AML-193 (cell line): ENCODE measurements around the gene RHOC.

Experiments used
- DNase-seq, 2 experiments: peaks; one replicate each; lab custom pipeline; 2025; lab: John Stamatoyannopoulos, UW

The RHOC gene

DNA sequence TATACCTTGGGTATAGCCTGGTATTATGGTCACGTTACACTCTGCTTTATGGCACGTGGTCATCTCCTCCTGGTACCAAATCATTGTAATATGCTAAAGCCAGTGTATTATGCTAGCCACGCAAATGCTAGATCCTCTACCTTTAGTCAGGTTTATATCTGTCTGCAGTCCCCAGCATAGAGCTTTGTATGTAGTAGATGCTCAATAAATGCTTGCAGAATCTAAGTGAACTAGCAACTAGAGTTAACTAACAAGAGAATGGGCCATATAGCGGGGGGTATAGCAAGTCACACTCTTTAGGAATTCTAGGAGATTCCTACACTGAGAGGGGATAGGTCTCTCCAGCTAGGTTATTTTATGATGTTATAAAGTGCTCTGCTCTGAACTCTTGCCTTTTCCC lies 29.4 kb downstream of the RHOC start:
- DNase-seq = no peak

DNA sequence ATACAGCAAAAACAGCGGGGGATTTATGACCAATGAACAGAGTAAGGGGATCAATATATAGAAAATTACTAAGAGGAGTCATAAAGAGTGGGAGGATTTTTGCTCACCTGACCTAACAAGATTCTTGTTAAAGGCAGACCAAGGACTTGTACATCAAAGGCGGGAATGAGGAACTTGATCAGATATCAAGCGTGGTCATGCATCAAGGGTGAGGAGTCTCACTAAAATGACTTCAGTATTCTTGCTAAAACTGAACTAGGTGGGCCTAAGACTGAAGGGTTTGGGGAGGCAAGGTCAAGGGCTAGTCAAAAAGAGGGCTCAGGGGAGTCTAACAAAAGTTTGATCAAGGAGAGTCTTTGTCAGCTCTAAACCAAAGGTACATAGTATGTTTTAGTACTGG lies 30.4 kb downstream of the RHOC start:
- no peak for DNase-seq

DNA sequence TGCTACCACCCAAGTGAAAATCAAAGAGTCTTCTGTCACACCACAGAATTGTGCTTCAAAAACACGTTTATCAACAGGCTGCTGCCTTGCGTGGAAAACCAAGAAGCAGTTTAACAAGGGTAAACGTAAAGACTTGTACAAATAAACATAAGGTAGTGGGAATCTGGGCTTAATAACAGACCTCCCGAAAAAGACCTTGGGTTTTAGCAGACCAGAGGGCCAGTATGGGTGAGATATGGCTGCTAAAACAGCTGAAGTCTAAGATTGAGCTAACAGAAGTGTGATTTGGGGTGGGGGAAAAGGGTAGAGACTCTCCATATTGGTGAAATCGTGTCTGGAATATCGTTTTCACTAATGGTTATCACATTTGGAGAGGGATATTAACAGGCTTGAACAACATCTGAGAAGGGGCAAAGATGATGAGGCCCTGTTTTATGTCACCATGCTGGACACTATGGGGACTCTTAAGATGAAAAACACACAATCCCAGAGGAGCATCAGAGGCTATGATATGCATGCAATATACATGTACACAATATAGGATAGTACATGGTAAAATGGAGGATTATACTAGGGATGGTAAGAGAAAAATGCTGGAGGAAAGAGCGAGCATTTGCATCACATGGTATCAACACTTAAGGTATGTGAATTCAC lies 31.1 kb downstream of the RHOC start:
- no peak for DNase-seq

DNA sequence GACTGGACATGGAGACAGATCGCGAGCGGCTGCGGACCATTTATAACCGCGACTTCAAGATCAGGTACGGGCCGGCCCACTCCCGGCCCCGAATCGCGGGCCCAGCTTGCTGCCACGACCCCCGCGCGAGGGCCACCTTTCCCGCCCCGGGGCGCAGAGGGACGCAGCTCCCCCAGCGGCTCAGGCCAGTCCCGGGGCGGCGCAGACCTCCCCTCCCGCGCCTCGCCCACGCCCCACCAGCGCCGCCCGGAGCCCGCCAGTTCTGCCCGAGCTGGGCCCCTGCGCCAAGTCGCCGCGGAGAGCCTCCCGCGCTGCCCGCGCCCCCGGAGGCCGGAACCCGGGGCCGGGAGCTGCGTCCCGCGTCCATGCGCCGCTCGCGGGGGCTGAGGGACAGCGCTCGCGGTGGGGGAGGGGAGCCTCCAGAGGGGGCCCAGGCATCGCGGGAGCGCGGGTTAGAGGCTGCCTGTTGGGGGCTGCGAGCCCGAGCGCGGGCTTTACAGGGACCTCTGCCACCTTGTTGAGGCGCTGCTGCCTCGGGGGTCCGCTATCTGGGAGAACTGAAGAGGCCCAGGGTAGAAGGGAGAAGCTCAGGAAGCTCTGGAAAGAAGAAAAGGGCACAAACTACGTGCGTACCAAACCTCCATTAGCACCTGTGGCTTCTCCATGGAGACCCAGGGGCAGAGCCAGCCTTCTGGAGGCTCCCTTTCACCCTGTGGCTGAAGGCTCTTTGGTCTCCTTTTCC lies 31.8 kb downstream of the RHOC start:
- DNase-seq = no peak

DNA sequence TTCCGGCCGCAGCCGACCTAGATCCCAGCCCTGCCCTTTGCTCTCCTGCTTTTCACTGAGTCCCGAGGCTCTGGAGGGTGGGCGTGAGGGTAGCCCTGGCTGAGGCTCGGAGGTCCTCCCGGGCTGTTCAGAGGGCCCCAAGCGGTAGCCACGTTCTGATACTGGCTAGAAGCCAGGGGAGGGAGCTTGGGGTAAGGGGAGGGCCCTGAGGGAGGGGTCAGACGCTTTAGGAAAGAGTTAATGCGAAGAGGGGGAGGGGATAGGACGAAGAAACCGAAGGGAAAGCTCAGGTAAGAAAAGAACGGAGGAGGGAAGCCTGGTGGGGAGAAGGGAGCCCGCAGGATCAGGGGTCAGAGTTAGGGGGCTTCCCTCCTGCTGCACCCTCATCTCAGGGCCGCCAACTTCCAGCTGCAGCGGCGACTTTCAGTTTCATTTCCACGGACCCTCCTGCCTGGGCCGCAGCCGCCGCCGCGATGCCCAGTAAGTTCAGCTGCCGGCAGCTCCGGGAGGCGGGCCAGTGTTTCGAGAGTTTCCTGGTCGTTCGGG lies 32.4 kb downstream of the RHOC start, which contains the start of gene MOV10:
MOV10 (plus strand) TSS at position 220 of the 546 bp plus-strand sequence; CDS start at position 474, 254 bp downstream.
- peak; percentile 36 to 38 for DNase-seq

DNA sequence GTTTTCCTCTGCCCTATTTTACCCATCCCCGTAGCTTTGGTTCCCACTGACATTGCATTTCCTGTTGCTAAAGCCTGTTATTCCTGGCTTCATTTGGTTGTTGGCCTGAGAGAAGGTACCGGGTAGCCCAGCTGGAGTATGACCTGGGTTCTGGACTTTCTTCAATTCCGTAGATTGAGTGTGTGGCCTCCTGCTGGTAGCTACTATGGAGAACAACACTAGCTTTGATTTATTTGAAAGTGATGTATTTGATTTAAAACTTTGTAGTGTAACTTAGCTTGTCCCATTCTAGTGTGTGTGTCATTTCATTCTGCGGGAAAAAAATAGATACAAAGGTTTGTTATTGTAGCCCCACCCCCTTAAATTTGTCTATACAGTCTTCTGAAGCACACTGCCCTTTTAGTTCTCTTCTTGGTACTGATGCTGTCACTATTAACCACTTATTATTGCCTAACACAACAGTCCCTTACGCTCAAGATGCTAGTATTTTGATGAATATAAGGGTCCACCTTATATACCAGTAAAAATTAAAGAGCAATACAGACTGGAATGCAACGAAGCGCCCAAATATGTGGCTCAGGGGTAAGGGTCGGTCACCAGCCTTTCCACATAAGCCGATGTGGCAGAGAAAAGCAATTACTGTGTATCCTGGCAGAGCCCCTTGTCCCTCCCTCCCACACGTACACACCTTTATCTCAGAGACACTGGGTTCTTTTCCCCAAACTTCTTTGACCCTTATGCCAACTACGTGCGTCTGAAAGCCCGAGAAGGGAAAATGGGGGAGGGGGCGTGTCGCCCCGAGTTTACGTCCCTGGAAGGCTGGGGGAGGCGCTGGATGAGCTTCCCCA lies 33.1 kb downstream of the RHOC start:
- peak; percentile 32 to 52 for DNase-seq

DNA sequence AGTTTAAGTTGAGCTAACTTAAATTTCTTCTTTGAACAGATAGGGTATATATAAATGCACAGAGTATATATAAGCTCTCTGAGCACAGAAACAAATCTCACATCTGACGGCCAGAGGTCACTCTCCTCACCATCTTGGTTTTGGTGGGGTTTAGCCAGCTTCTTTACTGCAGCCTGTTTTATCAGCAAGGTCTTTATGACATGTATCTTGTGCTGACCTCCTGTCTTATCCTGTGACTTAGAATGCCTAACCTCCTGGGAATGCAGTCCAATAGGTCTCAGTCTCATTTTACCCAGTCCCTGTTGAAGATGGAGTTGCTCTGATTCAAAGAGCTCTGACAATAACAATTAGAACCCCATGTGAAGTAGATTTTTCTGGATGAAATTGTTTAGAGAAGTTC lies 34.1 kb downstream of the RHOC start:
- no peak for DNase-seq

DNA sequence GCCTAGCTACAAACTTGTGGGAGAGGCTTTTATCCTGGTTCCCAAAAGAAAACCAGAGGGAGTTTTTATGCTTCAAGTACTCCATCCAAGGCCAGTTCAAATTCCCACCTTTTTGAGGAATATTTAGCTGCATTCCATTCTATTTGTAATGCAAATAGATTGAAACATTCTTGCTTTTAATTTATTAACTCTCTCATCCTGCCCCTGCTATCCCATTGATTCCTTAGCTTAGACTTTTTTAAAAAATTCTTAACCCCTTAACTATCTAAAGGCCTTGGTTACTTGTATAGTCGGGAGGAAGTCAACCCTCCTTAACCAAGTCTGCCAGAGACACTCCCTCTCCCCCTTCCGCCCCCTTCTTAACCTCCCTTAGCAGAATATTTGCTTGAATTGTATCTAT lies 34.9 kb downstream of the RHOC start:
- no peak for DNase-seq

DNA sequence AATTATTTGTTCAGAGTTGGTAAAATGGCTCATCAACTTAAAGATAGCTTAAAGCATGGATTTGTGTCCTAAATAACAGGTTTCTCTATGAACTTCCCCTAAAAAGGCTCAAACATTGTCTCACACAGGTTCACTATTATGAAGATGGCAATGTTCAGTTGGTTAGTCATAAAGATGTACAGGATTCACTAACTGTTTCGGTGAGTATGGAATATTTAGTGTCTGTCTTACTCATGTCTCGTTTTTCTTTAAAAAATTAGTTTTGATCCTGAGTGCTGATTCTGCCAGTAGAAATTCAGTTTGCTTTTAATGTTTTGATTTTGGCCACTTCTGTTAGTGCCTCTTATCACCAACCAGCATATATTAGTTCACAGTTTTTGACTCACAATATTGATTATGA lies 40.0 kb downstream of the RHOC start:
- no peak for DNase-seq

DNA sequence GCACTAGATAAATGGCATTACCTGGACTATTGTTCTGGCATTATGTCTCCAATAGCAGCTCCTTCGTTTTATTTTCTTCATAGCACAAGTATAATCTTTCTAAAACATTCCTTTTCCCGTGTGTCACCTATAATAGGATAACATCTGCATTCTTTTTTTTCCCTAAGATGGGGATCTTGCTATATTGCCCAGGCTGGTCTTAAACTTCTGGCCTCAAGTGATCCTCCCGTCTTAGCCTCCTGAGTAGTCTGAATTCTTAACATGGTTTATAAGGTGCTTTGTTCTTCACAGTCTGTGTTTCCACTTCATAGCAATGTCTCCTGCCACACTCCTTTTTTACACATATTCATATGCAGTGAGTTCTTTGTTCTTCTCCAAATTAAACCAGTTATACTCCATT lies 41.1 kb downstream of the RHOC start:
- no peak for DNase-seq

DNA sequence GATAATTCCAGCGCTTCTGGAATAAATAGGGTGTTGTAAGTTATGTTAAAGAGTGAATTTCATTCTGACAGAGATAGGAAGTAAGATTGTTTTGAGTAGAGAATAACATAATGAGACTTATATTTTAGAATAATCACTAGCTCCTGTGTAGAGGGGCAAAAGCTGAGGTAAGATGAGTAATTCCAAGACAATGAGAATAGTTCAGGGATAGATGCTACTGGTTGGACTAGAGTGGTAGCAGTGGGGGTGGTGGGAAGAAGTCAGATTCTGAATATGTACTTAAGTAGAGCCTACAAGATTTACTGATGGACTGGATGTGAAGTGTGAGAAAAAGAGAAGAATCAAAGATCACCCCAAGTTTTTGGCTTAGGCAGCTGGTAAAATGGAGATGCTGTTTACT lies 55.7 kb downstream of the RHOC start:
- no peak for DNase-seq
